ENCODE measurements around the gene SLC39A11. TPM values are rescaled to one million over a fixed set of nuclear protein-coding genes. Genes with fewer than 3 reads are reported as not detected.
"Not testable (repeated sequence)": the region's sequence is repeated elsewhere in the genome, so short reads cannot be mapped to it uniquely, and the experiment has no call there.

SLC39A11 gene
- total RNA-seq, 1 donor from 2014 or later = 8.2 TPM

- DNase-seq (ENCODE audit: low spot score in 2 of 2) = no peak
- no peak for FAIRE-seq
Observed at GRCh38 chr17:72710834-72711233, 381.7 kb downstream of the SLC39A11 start.

GRCh38 chr17:72710202-72710601, 382.3 kb downstream of the SLC39A11 start:
- FAIRE-seq (no peak), DNase-seq (ENCODE audit: low spot score in 2 of 2) (no peak)

- FAIRE-seq; DNase-seq (ENCODE audit: low spot score in 2 of 2): not testable (repeated sequence)
Observed at GRCh38 chr17:72708682-72709081, 383.8 kb downstream of the SLC39A11 start.

- DNase-seq (ENCODE audit: low spot score in 2 of 2) (no peak), FAIRE-seq (no peak)
Observed at GRCh38 chr17:72707881-72708280, 384.6 kb downstream of the SLC39A11 start.

GRCh38 chr17:72706396-72706981, 386.0 kb downstream of the SLC39A11 start:
- no peak for FAIRE-seq
- DNase-seq (ENCODE audit: low spot score in 2 of 2) = no peak

GRCh38 chr17:72705905-72706395, 386.5 kb downstream of the SLC39A11 start:
- DNase-seq (ENCODE audit: low spot score in 2 of 2) (no peak), FAIRE-seq (no peak)

- DNase-seq (ENCODE audit: low spot score in 2 of 2) (no peak), FAIRE-seq (no peak)
Observed at GRCh38 chr17:72702998-72703397, 389.5 kb downstream of the SLC39A11 start.

GRCh38 chr17:72702136-72702735, 390.3 kb downstream of the SLC39A11 start:
- no peak for DNase-seq (ENCODE audit: low spot score in 2 of 2)
- FAIRE-seq = no peak

- FAIRE-seq (no peak), DNase-seq (ENCODE audit: low spot score in 2 of 2) (no peak)
Observed at GRCh38 chr17:72700226-72700625, 392.3 kb downstream of the SLC39A11 start.

- no peak for FAIRE-seq
- peak; percentile 20 to 47 for DNase-seq (ENCODE audit: low spot score in 2 of 2)
Observed at GRCh38 chr17:72699545-72699944, 392.9 kb downstream of the SLC39A11 start.

GRCh38 chr17:72697602-72698146, 394.8 kb downstream of the SLC39A11 start:
- DNase-seq (ENCODE audit: low spot score in 2 of 2) = peak in 1 of 2 donors; percentile 24
- FAIRE-seq = no peak

- no peak for DNase-seq (ENCODE audit: low spot score in 2 of 2)
- FAIRE-seq = no peak
Observed at GRCh38 chr17:72696721-72697120, 395.8 kb downstream of the SLC39A11 start.

GRCh38 chr17:72696156-72696555, 396.3 kb downstream of the SLC39A11 start:
- no peak for DNase-seq (ENCODE audit: low spot score in 2 of 2)
- no peak for FAIRE-seq

- FAIRE-seq (no peak), DNase-seq (ENCODE audit: low spot score in 2 of 2) (no peak)
Observed at GRCh38 chr17:72693956-72694355, 398.5 kb downstream of the SLC39A11 start.

- DNase-seq (ENCODE audit: low spot score in 2 of 2) (no peak), FAIRE-seq (no peak)
Observed at GRCh38 chr17:72693151-72693878, 399.2 kb downstream of the SLC39A11 start.

GRCh38 chr17:72692676-72693075, 399.8 kb downstream of the SLC39A11 start:
- FAIRE-seq = no peak

GRCh38 chr17:72691586-72691985, 400.9 kb downstream of the SLC39A11 start:
- no peak for FAIRE-seq
- DNase-seq (ENCODE audit: low spot score in 2 of 2) = no peak

More at GRCh38 chr17:72692676-72693075, 399.8 kb downstream of the SLC39A11 start:
- no peak for DNase-seq (ENCODE audit: low spot score in 2 of 2)

- DNase-seq (ENCODE audit: low spot score in 2 of 2) = no peak
- no peak for FAIRE-seq
Observed at GRCh38 chr17:72691017-72691416, 401.5 kb downstream of the SLC39A11 start.

GRCh38 chr17:72687886-72688285, 404.6 kb downstream of the SLC39A11 start:
- FAIRE-seq (no peak), DNase-seq (ENCODE audit: low spot score in 2 of 2) (no peak)

GRCh38 chr17:72684405-72685020, 408.0 kb downstream of the SLC39A11 start:
- FAIRE-seq (no peak), DNase-seq (ENCODE audit: low spot score in 2 of 2) (no peak)
